NCI-H1694 (cell line): ENCODE measurements around the gene ZCCHC14.

ENCODE experiments used
- DNase-seq: peaks from one replicate; lab custom pipeline; 2025; lab: John Stamatoyannopoulos, UW

The ZCCHC14 gene

GRCh38 chr16:87457061-87457611 lies 35.7 kb downstream of the ZCCHC14 start:
- no peak for DNase-seq

GRCh38 chr16:87454391-87454790 lies 38.4 kb downstream of the ZCCHC14 start:
- no peak for DNase-seq

DNA sequence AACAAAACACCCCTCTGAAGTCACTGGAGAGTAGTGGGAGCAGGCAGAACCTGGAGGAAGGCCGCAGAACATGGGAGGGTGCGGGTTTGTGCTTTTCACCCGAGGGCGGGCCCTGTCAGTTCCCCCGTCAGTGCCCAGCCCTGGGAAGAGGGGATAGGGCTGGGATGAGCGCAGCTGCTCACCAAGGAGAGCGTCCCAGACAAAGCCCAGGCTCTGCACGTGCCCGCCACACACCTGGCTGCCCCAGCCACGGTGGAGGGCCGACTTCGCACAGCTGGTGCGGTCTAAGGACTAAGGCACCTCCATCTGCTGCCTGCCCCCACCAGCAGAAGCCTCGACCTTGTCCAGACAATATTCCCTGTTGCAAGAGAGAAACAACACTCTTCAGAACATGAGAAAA lies 39.5 kb downstream of the ZCCHC14 start:
- no peak for DNase-seq

GRCh38 chr16:87451563-87452210 lies 41.1 kb downstream of the ZCCHC14 start:
- DNase-seq = no peak

- DNase-seq = no peak
Observed at GRCh38 chr16:87448866-87449265, 44.0 kb downstream of the ZCCHC14 start.

- no peak for DNase-seq
Observed at GRCh38 chr16:87447323-87447722, 45.5 kb downstream of the ZCCHC14 start.

DNA sequence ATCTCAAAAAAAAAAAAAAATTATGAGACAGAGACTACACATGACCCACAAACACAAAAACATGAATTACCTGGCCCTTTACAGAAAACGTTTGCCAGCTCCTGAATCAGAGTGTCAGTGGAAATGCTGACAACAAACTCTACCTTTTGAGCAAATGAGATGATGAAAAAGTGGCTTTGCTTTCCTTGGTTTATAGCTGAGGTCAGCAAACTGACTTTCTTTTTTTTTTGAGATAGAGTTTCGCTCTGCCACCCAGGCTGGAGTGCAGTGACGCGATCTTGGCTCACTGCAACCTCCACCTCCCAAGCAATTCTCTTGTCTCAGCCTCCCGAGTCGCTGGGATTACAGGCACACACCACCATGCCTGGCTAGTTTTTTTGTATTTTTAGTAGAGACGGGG lies 46.3 kb downstream of the ZCCHC14 start:
- no peak for DNase-seq

- DNase-seq = no peak
Observed at GRCh38 chr16:87445486-87445885, 47.3 kb downstream of the ZCCHC14 start.

- DNase-seq = no peak
Observed at GRCh38 chr16:87443964-87444363, 48.9 kb downstream of the ZCCHC14 start.

GRCh38 chr16:87443016-87443415 lies 49.8 kb downstream of the ZCCHC14 start:
- DNase-seq = no peak

GRCh38 chr16:87442581-87442966 lies 50.2 kb downstream of the ZCCHC14 start:
- no peak for DNase-seq

- DNase-seq = no peak
Observed at GRCh38 chr16:87441886-87442580, 50.8 kb downstream of the ZCCHC14 start.

- no peak for DNase-seq
Observed at GRCh38 chr16:87439926-87440325, 52.9 kb downstream of the ZCCHC14 start.

- DNase-seq = no peak
Observed at GRCh38 chr16:87438611-87438985, 54.2 kb downstream of the ZCCHC14 start.

GRCh38 chr16:87437911-87438610 lies 54.8 kb downstream of the ZCCHC14 start:
- DNase-seq = no peak

DNA sequence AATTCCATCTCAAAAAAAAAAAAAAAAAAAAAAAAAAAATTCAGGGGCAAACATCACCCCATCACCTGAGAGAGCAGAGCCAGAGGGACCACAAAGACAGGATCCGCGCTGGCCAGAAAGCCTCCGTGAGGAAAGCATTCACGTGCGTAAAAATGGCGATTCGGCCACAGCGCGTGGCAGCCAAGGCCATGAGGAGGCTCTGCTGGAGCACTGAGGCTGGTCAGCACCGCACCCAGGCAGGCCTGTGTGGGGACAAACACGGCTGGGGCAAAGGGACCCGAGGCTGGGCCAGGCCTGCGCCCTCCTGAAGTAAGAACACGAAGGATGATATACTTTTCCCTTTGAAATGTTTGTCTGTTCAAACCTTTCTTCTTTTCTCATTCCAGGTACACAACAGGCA lies 55.5 kb downstream of the ZCCHC14 start:
- DNase-seq = no peak

- no peak for DNase-seq
Observed at GRCh38 chr16:87436225-87437172, 56.3 kb downstream of the ZCCHC14 start.

GRCh38 chr16:87435372-87436224 lies 57.2 kb downstream of the ZCCHC14 start:
- DNase-seq = no peak

DNA sequence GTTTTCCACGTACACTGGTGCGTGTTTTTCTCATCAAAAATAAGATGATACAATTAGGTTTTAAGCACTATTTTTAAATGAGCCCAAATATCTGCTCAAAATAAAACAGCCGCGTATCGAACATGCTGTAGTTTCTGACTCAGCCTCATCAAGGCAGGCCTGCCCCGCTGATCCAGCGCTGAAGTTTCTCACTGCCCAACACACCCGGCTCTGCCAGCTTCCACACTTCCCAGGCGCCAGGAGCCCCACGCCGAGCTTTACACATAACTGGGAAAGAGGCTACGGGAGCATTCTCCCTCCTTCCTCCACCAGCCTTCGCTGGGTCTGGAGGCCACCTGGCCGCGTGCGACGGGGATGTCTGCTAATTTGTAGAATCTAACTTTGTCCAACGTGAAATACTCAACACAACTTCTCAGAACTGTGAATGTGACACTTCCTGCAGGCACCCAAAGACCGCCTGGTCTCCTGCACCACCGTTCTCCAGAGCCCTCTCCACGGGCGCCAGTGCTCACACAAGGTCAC lies 58.6 kb downstream of the ZCCHC14 start:
- no peak for DNase-seq

DNA sequence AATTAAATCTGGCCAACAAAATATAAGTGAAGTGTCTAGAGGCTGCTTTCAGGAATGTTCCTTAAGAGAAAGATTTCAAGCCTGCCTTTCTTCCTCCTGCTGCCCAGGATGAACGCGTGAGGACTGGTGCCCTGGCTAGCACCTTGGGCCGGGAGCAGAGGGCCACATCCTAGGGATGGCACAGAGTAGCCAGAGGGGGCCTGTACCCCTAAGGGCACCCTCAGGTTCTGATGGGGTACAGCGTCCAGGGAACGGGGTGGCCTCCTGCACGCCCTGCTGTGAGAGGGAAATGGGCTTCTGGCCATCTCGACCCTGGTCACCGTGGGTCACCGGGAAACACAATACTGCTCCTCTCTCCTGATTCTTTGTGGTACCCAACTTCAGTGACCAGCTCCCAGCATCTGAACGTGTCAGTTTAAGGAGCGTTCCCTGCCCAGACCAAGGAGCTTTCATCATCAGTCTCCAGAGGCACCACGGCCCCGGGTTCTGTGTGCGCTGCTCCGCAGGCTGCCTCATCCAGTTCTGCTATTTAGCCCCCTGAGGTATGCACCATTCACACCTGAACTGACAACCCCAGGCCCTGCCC lies 60.4 kb downstream of the ZCCHC14 start:
- DNase-seq = no peak
